PC-9 (cell line): ENCODE measurements around the gene REG3A. TPM values are rescaled to one million over a fixed set of nuclear protein-coding genes. Genes with fewer than 3 reads are reported as not detected.

Source experiments
- BruUV-seq: library from RNA; stranded (reverse); fragments of 400-500 nt; replicated peaks from 2 replicates; lab custom pipeline; 2021; lab: Mats Ljungman, UMichigan
- CTCF ChIA-PET: fragments of 300-600 bp; sonication (Branson Sonifier 250); formaldehyde crosslinking; loops from one replicate; lab custom pipeline; 2022; ENCODE audit warnings: antibody characterized with exemption; lab: Charles Lee
- POLR2A ChIA-PET: fragments of 300-600 bp; sonication (Branson Sonifier 250); formaldehyde crosslinking; loops from one replicate; lab custom pipeline; 2022; ENCODE audit warnings: antibody characterized with exemption; ENCODE audit not compliant: unreplicated experiment; lab: Charles Lee
- DNase-seq, 2 experiments: peaks; one replicate each; pipeline versions ENCODE4 v3.0.0 to v3.0.0-alpha.2; 2015 to 2022; ENCODE audit warnings: mixed read lengths in 1 of 2
- H2AFZ ChIP-seq: fragments of 200-600 bp; sonication (generic); 2 replicates; pipeline ENCODE4 v1.8.1; 2017; ENCODE audit warnings: antibody characterized with exemption
- H3F3A ChIP-seq: fragments of 200-600 bp; sonication (generic); 2 replicates; pipeline ENCODE4 v1.8.1; 2017; ENCODE audit warnings: antibody characterized with exemption, mild to moderate bottlenecking, low read depth; ENCODE audit not compliant: insufficient read depth
- H3K27ac ChIP-seq: fragments of 200-600 bp; sonication (generic); 2 replicates; pipeline ENCODE4 v1.6.1; 2016; ENCODE audit warnings: mixed run types
- H3K27me3 ChIP-seq: fragments of 200-600 bp; sonication (generic); 2 replicates; pipeline ENCODE4 v1.6.1; 2016; ENCODE audit warnings: low read depth, mixed run types; ENCODE audit not compliant: insufficient read depth
- H3K36me3 ChIP-seq: fragments of 200-600 bp; sonication (generic); 2 replicates; pipeline ENCODE4 v1.6.1; 2016; ENCODE audit warnings: low read depth, mixed run types
- H3K4me1 ChIP-seq: fragments of 200-600 bp; sonication (generic); replicated peaks from 2 replicates; pipeline ENCODE4 v1.6.1; 2016; ENCODE audit warnings: mixed run types; ENCODE audit not compliant: insufficient read depth
- H3K4me2 ChIP-seq: fragments of 200-600 bp; sonication (generic); 2 replicates; pipeline ENCODE4 v1.6.1; 2017; ENCODE audit warnings: mixed run types
- H3K4me3 ChIP-seq: fragments of 200-600 bp; sonication (generic); 2 replicates; pipeline ENCODE4 v1.6.1; 2016; ENCODE audit warnings: mixed run types
- H3K79me2 ChIP-seq: fragments of 200-600 bp; sonication (generic); 2 replicates; pipeline ENCODE4 v1.6.1; 2017; ENCODE audit warnings: low read depth, mixed run types
- H3K9me2 ChIP-seq: fragments of 200-600 bp; sonication (generic); 2 replicates; pipeline ENCODE4 v1.8.1; 2017; ENCODE audit warnings: mild to moderate bottlenecking; ENCODE audit not compliant: insufficient read depth
- H3K9me3 ChIP-seq: fragments of 200-600 bp; sonication (generic); 2 replicates; pipeline ENCODE4 v1.8.1; 2016; ENCODE audit warnings: low read depth; ENCODE audit not compliant: insufficient read depth
- H4K20me1 ChIP-seq: fragments of 200-600 bp; sonication (generic); 2 replicates; pipeline ENCODE4 v1.8.1; 2017; ENCODE audit not compliant: insufficient read depth
- EZH2 ChIP-seq: fragments of 200-600 bp; sonication (generic); IDR thresholded peaks from 2 replicates; pipeline ENCODE4 v1.8.0; 2017; ENCODE audit warnings: antibody characterized with exemption, low read depth
- intact Hi-C: fragments of 100-400 bp; cut with micrococcal nuclease; formaldehyde crosslinking; loops from one replicate; pipeline ENCODE4 v1.10.0; 2022; ENCODE audit not compliant: unreplicated experiment
- total RNA-seq: library from RNA; stranded (reverse); gene quantifications from 2 replicates; pipeline ENCODE4 v1.2.3, GENCODE V29; 2021
- TF ChIP-seq, protein P1 (sequence below): fragments of 200-600 bp; sonication (generic); conservative IDR thresholded peaks from 2 replicates; pipeline ENCODE4 v1.6.1; 2017; ENCODE audit warnings: mixed run types, antibody characterized with exemption, mild to moderate bottlenecking, moderate library complexity

The REG3A gene
- total RNA-seq, 1 experiment from 2014 or later, result not detected

DNA sequence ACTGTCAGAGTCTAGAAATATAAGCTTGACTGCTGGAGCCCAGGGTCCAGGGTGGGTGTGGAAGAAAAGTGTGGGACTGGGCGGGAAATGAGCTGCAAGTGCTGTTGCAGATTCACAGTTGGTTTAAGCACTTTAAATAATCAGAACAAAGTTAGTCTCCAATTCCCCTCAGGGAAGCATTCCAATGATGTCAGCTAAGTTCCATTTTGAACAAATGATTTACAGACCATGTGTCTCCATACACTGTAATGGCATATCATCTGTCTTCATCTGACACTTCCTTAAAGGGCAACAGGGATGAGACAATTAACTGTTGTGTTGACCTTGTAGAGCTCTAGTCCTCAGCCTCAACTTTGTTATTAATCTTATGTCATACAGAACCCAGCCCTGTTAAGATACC is 31.5 kb upstream of the REG3A start:
- H3K9me3 ChIP-seq, result no peaks in the 10 kb centered on the region
- DNase-seq, result no peak
- H3F3A ChIP-seq, result no peaks in the 10 kb centered on the region
- TF ChIP-seq, protein P1, sequence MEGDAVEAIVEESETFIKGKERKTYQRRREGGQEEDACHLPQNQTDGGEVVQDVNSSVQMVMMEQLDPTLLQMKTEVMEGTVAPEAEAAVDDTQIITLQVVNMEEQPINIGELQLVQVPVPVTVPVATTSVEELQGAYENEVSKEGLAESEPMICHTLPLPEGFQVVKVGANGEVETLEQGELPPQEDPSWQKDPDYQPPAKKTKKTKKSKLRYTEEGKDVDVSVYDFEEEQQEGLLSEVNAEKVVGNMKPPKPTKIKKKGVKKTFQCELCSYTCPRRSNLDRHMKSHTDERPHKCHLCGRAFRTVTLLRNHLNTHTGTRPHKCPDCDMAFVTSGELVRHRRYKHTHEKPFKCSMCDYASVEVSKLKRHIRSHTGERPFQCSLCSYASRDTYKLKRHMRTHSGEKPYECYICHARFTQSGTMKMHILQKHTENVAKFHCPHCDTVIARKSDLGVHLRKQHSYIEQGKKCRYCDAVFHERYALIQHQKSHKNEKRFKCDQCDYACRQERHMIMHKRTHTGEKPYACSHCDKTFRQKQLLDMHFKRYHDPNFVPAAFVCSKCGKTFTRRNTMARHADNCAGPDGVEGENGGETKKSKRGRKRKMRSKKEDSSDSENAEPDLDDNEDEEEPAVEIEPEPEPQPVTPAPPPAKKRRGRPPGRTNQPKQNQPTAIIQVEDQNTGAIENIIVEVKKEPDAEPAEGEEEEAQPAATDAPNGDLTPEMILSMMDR, result no peak
- TF ChIP-seq EZH2, result no peak
- no peaks in the 10 kb centered on the region for H3K4me1 ChIP-seq
- H3K79me2 ChIP-seq, result no peaks in the 10 kb centered on the region
- H4K20me1 ChIP-seq, result no peaks in the 10 kb centered on the region
- no peak overlapping the region for H3K4me2 ChIP-seq
- H3K4me3 ChIP-seq, result no peak overlapping the region
- no peak overlapping the region for H3K27ac ChIP-seq
- no peaks in the 10 kb centered on the region for H3K36me3 ChIP-seq
- peaks cover 30% of the 10 kb centered on the region; the same call in 1 of the 2 replicates for H3K27me3 ChIP-seq
- intact Hi-C loops, result no loop called here
- H2AFZ ChIP-seq, result no peak overlapping the region
- CTCF ChIA-PET, result no interaction called here
- no TSS peak for BruUV-seq
- POLR2A ChIA-PET, result no interaction called here
- H3K9me2 ChIP-seq, result no peaks in the 10 kb centered on the region

- no peak overlapping the region for H3K27ac ChIP-seq
- H3K4me1 ChIP-seq, result no peaks in the 10 kb centered on the region
- no peaks in the 10 kb centered on the region for H3K9me2 ChIP-seq
- no peak overlapping the region for H2AFZ ChIP-seq
- no peak for DNase-seq
- no peaks in the 10 kb centered on the region for H4K20me1 ChIP-seq
- no peaks in the 10 kb centered on the region for H3K9me3 ChIP-seq
- no peaks in the 10 kb centered on the region for H3K79me2 ChIP-seq
- POLR2A ChIA-PET, result no interaction called here
- no peaks in the 10 kb centered on the region for H3F3A ChIP-seq
- H3K27me3 ChIP-seq, result peaks cover 19% of the 10 kb centered on the region; the same call in 1 of the 2 replicates
- intact Hi-C loops, result no loop called here
- no peak for TF ChIP-seq EZH2
- TF ChIP-seq, protein P1, result no peak
- no TSS peak for BruUV-seq
- H3K4me3 ChIP-seq, result no peak overlapping the region
- no peak overlapping the region for H3K4me2 ChIP-seq
- no peaks in the 10 kb centered on the region for H3K36me3 ChIP-seq
- CTCF ChIA-PET, result no interaction called here
Measured at GRCh38 chr2:79189465-79189864, 29.9 kb upstream of the REG3A start.

DNA sequence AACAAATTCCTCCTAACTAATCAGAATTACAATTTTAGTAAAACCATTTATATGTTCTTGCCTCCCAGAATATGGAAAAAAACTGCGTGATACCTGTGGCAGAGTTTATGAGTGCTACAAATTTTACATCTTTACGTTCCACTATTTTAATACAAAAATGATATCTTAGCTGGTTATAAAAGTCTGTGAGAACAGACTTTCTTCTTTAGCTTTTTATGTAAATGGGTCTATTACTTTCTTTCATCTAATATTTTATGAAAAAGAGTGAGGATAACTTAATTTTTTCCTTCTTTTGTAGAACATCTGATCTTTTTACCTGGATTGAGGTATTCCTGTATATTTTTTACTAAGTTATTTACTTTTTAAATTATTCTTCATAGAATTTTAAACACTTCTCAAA is 22.1 kb upstream of the REG3A start:
- H3K9me2 ChIP-seq, result no peaks in the 10 kb centered on the region
- no peaks in the 10 kb centered on the region for H4K20me1 ChIP-seq
- H2AFZ ChIP-seq, result no peak overlapping the region
- H3K36me3 ChIP-seq, result no peaks in the 10 kb centered on the region
- no peaks in the 10 kb centered on the region for H3F3A ChIP-seq
- no peak for DNase-seq
- no peak overlapping the region for H3K27ac ChIP-seq
- H3K27me3 ChIP-seq, result peaks cover 8% of the 10 kb centered on the region
- TF ChIP-seq EZH2, result no peak
- TF ChIP-seq, protein P1, result no peak
- no peaks in the 10 kb centered on the region for H3K79me2 ChIP-seq
- no peak overlapping the region for H3K4me2 ChIP-seq
- no peak overlapping the region for H3K4me3 ChIP-seq
- ChIA-PET CTCF (no interaction called here), POLR2A (no interaction called here)
- intact Hi-C loops, result no loop called here
- no peaks in the 10 kb centered on the region; the same call in 1 of the 2 replicates for H3K9me3 ChIP-seq
- no TSS peak for BruUV-seq
- no peaks in the 10 kb centered on the region for H3K4me1 ChIP-seq
